ENCODE measurements around the gene KLHL36. TPM values are rescaled to one million over a fixed set of nuclear protein-coding genes. Genes with fewer than 3 reads are reported as not detected.

The KLHL36 gene
- total and polyA plus RNA-seq, 10 donors: 17.8 to 93.6 (median 66.9) TPM

DNA sequence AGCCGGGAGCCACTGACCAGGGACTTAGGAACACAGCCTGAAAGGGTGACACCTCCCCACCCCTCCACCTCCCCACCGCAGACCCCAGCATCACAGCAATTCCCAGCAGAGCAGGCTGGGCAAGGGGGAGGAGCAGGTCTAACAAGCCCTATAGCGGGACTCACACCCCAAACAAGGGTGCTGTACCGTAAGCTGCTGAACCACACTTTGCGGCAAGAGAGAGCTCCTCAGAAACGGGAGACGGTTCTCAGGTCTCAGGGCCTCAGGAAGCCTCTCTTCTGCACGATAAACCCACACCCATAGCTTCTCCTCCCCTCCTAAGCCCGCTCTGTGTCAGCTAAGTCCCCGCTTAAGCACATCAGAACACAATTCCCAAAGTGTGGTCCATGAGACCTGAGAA lies 18.7 kb upstream of the KLHL36 start:
- Histone ChIP-seq H3K27ac (no peak overlapping the region), H3K4me1 (peaks cover 0 to 45% (median 24%) of the 10 kb centered on the region in 6 donors), H3K4me3 (no peak overlapping the region), H3K27me3 (replicated peaks in 1 of 7) (no peaks in the 10 kb centered on the region), H3K9me3 (no peaks in the 10 kb centered on the region), H3K36me3 (no peaks in the 10 kb centered on the region)
- WGBS, 5 donors: 84 to 90% (median 88%) methylated on average over 8 to 10 of the region's 10 CpGs
- intact Hi-C loops (cut with DNase I; ENCODE audit: low total_unique reads): no loop called here
- DNase-seq: no peak
- TF ChIP-seq, protein P1, sequence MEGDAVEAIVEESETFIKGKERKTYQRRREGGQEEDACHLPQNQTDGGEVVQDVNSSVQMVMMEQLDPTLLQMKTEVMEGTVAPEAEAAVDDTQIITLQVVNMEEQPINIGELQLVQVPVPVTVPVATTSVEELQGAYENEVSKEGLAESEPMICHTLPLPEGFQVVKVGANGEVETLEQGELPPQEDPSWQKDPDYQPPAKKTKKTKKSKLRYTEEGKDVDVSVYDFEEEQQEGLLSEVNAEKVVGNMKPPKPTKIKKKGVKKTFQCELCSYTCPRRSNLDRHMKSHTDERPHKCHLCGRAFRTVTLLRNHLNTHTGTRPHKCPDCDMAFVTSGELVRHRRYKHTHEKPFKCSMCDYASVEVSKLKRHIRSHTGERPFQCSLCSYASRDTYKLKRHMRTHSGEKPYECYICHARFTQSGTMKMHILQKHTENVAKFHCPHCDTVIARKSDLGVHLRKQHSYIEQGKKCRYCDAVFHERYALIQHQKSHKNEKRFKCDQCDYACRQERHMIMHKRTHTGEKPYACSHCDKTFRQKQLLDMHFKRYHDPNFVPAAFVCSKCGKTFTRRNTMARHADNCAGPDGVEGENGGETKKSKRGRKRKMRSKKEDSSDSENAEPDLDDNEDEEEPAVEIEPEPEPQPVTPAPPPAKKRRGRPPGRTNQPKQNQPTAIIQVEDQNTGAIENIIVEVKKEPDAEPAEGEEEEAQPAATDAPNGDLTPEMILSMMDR (IDR thresholded peaks at IDR 0.05 in 8 of 11, conservative IDR thresholded peaks at IDR 0.05 in 3 of 11): no peak
- TF ChIP-seq POLR2AphosphoS5 (IDR thresholded peaks at IDR 0.05) (no peak), POLR2A (IDR thresholded peaks at IDR 0.05) (no peak)

DNA sequence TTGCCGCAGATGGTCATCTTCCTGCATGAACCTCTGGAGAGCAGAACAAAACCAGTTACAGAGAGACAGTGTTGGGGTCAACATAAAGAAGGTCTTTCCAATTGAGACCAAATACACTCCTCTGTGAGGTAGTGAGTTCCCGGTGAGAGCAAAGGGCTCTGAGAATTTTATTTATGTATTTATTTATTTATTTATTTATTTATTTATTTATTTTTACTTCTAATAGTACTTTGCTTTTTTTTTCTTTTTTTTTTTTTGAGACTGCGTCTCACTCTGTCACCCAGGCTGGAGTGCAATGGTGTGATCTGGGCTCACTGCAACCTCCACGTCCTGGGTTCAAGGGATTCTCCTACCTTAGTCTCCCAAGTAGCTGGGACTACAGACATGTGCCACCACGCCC lies 18.3 kb upstream of the KLHL36 start:
- no peaks in the 10 kb centered on the region for H3K9me3 ChIP-seq
- no peak overlapping the region for H3K27ac ChIP-seq
- H3K27me3 ChIP-seq (replicated peaks in 1 of 7): no peaks in the 10 kb centered on the region
- TF ChIP-seq, protein P1 (IDR thresholded peaks at IDR 0.05 in 8 of 11, conservative IDR thresholded peaks at IDR 0.05 in 3 of 11): no peak
- no peak for TF ChIP-seq POLR2A (IDR thresholded peaks at IDR 0.05)
- no peak for TF ChIP-seq POLR2AphosphoS5 (IDR thresholded peaks at IDR 0.05)
- no peak for DNase-seq
- no peaks in the 10 kb centered on the region for H3K36me3 ChIP-seq
- intact Hi-C loops (cut with DNase I; ENCODE audit: low total_unique reads): no loop called here
- no peak overlapping the region for H3K4me3 ChIP-seq
- WGBS, 5 donors: 93 to 96% (median 95%) methylated on average over 5 of the region's 5 CpGs
- peaks cover 0 to 45% (median 24%) of the 10 kb centered on the region in 6 donors for H3K4me1 ChIP-seq

DNA sequence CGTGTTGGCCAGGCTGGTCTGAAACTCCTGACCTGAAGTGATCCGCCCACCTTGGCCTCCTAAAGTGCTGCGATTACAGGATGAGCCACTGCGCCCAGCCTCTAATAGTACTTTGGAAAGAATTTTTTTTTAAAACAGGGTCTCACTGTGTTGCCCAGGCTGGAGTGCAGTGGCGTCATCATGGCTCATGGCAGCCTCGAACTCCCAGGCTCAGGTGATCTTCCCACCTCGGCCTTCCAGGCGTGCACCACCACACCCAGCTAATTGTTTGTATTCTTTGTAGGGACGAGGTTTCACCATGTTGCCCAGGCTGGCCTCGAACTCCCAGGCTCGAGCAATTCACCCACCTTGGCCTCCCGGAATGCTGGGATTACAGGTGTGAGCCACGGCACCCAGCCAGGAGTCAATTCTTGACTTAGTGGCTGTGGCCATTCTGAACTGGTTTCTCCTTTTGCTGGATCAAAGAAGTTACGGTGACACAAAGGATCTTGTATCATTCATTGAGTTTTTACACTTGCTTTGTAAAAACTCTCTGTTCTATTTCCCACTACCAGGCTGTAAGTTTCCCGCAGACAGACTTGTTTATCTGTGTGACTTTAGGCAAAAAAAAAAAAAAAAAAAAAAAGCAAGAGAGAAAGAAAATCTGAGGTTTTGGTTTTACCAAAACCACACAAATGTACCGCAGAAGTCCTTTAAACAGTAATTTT lies 17.7 kb upstream of the KLHL36 start:
- WGBS, 5 donors: 86 to 91% (median 89%) methylated on average over 15 to 16 of the region's 16 CpGs

DNA sequence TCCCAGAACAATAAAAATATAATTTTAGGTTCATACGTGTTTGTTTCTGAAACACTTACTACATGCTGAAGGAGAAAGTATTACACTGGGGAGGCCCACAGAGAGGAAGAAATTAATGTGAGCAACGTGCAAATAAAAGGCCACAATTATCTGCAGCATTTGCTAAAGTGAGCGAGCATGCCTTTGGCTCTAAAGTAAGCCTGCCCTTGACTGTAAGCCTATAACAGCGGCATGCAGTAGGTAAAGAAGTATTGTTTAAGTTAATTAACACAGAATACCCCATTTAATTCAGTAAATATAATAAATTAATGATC lies 17.2 kb upstream of the KLHL36 start:
- 64 to 72% (median 70%) methylated on average over 4 of the region's 4 CpGs for WGBS, 5 donors
- TF ChIP-seq, protein P1 (IDR thresholded peaks at IDR 0.05 in 8 of 11, conservative IDR thresholded peaks at IDR 0.05 in 3 of 11): no peak
- TF ChIP-seq POLR2A (IDR thresholded peaks at IDR 0.05): no peak
- no peak for TF ChIP-seq POLR2AphosphoS5 (IDR thresholded peaks at IDR 0.05)

More for the DNA sequence above, 17.7 kb upstream of the KLHL36 start:
- Histone ChIP-seq H3K4me3 (no peak overlapping the region), H3K4me1 (peaks cover 0 to 45% (median 24%) of the 10 kb centered on the region in 6 donors), H3K27me3 (replicated peaks in 1 of 7) (no peaks in the 10 kb centered on the region), H3K27ac (peak overlapping the region in 1 of 8 donors; percentile 31), H3K9me3 (no peaks in the 10 kb centered on the region), H3K36me3 (no peaks in the 10 kb centered on the region)
- DNase-seq: no peak
- TF ChIP-seq, protein P1 (IDR thresholded peaks at IDR 0.05 in 8 of 11, conservative IDR thresholded peaks at IDR 0.05 in 3 of 11): no peak
- no peak for TF ChIP-seq POLR2AphosphoS5 (IDR thresholded peaks at IDR 0.05)
- no peak for TF ChIP-seq POLR2A (IDR thresholded peaks at IDR 0.05)
- intact Hi-C loops (cut with DNase I; ENCODE audit: low total_unique reads): no loop called here

More for the DNA sequence above, 17.2 kb upstream of the KLHL36 start:
- no peak for DNase-seq
- H3K27me3 ChIP-seq (replicated peaks in 1 of 7): no peaks in the 10 kb centered on the region
- H3K36me3 ChIP-seq: no peaks in the 10 kb centered on the region
- H3K27ac ChIP-seq: peak overlapping the region in 2 of 8 donors; percentile 31 to 35
- intact Hi-C loops (cut with DNase I; ENCODE audit: low total_unique reads): no loop called here
- no peak overlapping the region for H3K4me3 ChIP-seq
- H3K4me1 ChIP-seq: peaks cover 0 to 45% (median 24%) of the 10 kb centered on the region in 6 donors
- no peaks in the 10 kb centered on the region for H3K9me3 ChIP-seq

Data from spleen (tissue), 11 donors.